NCI-H187 treated with DMSO at 0.1 percent for 48 hours (cell line): ENCODE measurements around the gene IGDCC3.
"Not testable (repeated sequence)": the region's sequence is repeated elsewhere in the genome, so short reads cannot be mapped to it uniquely, and the experiment has no call there.

Source experiments
- DNase-seq: peaks from one replicate; lab custom pipeline; 2025; lab: John Stamatoyannopoulos, UW

IGDCC3 gene

DNA sequence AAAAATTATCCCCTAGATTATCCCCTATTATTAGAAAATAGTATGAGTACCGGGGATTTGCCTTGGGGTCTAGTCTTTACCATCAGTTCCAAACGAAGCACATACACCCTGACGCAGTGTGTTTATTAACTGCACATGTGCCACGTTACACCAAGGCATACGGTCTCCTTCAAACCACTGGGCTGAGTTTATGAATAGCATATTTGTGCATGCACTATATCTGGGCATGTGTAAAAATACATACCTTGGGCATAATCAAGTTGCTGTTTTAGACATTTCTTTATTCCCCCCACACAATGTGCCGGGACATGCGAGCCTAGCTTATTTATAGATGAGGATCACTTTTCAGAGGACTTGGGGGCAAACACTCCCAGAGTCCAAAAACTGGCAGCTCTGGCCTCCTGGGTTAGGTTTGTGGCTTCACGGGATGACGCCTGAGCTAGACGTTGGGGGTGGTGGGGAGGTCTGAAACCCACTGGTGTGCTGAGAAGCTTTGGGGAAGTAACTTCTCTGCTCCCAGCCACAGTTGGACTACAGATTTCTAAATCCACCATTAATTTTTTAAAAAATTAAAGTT, 28.7 kb upstream of the IGDCC3 start:
- DNase-seq, result no peak

DNA sequence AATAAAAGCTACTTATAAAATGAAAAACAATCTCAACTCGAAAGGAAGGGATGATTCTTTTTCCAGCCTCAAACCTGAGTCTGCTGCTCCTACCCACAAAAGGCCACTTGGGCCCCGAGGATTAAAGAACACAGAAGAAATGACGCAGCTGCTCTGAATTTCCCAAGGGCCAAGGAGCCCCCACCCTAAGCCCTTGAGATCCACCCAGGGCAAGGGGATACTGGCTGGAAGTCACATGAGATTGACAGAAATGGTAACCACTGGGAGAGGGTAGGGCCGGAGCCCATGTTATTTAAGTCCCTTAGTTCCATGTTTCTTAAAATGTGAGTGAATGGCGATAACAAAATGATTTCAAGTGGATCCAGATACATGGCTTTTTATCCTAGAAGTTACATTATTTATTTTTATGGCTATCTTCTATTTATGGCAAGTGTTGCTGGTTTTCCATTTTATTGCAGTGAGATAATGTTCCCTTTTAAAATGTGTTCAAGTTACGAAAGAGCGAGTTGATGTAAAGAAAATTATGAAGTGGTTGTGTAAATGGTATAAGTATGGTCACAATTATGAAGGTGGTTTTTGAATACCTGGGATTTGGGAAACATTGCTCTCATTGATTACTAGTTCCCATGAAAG, 28.1 kb upstream of the IGDCC3 start:
- DNase-seq, result no peak

DNA sequence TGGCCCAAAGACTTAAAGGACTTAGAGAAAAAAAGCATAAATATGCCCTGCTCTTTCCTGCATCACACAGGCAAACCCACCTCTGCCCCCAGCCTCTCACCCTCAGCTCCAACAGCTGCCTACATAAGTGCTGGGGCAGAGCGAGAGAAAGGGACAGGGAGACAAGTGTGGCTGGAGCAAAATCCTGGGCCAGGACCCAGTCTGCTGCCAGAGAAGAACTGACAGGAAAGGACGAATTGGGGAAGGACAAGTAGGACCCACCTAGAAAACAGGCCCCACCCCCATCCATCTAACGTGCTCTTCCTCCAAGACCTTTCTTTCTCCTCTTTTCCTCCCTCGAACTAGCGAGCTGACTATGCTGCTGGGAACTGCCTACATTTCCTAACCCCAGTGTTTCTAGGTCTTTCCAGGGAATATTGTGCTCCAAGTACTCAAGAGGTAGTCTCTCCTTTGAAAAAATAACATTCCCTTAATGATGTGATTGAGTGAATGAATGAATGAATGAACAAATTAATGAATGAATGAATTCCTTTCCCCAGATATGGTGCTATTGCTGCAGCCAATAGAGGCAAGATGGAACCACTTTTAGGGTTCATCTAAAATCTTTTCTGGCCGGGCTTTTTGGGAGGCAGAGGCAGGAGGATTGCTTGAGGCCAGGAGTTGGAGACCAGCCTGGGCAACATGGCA, 26.5 kb upstream of the IGDCC3 start:
- DNase-seq, result no peak

DNA sequence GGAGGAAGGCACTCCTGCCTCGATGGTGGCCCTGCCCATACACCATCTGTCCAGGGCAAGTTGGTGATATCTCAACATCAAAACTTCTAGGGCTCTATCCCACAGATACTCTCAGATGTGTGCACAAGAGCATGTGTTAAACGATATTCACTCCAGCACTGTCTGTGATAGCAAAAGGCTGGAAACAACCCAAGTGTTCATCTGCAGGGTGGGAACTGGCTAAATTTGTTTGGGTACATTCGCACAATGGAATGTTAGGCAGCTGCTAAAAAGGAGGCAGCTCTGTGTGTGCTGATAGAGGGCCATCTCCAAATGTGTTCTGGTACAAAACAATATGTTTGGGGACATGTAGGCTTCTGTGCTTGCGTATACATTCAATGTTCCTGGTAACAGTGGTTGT, 25.2 kb upstream of the IGDCC3 start:
- DNase-seq, result no peak

DNA sequence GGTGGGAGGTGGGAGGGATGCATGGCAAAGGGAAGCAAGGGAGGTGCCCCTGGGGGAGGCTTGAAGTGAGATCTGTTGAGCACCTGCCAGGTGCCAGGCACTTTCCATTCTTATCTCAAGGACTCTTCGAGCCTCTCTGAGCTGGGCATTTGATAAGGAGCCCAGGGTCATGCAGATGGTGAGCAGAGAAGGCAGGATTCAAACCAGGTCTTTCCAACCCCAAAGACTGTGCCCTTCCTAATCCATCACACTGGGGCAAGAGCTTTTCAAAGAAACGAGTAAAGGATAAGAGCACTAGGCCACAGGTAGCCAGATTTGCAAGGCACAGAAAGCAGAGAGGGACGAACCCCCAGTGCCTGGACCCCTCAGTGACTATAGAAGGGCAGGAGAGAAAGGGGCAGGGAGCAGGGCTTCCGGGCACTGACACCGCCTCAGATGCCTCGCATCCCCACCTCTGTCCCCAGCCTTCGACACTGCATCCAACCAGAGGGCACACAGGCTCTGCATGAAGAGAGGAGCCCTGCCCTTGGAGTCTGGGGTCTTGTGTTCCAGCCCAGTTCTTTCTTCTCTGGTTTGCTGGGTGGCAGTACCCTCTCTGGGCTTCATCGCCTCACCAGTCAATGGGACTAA, 23.9 kb upstream of the IGDCC3 start:
- no peak for DNase-seq

DNA sequence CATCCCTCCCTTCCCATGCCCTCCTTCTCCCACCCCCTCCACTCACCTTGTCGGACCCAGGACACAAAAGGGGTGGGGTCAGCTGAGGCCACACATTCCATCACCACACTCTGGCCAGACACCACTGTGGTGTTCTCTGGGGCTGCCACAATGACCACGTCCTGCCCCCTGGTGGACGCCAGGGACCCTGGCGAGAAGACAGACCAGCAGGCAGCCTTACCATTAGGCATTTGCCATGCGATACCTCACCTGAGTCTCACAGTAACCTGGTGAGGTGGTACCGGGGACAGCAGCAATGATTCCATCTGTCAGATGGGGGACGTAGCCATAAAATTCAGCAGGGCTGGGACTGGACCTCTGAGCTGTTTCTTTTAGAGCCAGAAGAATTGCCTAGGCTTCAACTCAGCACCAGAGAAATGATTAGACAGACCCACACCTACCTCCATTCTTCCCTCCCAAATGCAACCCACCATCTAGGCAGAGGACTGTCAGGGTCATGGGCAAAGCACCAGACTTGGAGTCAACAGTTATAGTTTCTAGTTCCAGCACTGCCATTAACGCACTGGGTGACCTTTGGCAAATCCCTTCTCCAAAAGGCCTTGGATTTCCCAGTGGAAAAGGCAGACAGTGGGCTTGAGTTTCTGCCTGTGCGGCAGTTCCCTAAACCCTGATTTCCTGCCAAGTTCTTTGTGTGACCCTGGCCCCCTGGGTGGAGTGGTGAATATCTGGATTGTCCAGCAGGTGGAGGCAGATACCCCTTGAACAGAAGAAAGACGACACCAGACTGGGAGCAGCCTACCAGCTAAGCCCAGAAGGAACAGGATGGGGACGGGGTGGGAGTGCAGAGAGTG, 23.2 kb upstream of the IGDCC3 start:
- peak; percentile 7 for DNase-seq

DNA sequence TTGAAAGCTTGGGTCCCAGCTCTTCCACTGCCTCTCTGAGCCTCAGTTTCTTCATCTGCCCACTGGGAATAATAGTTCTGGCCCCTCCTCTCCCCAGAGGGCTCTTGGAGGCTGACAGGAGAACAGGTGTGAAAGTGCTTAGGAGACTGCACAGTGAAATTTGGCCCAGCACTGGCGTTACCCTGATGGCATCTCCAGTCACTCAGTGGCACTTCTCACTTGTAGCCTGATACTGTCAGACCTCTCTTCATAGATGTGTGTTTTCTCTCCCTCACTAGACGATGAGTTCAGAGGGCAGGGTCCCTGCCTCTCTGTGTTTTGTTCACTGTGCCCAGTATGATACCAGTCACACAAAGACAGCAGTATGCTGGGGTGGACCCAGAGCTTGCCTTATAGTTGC, 22.2 kb upstream of the IGDCC3 start:
- DNase-seq, result no peak

DNA sequence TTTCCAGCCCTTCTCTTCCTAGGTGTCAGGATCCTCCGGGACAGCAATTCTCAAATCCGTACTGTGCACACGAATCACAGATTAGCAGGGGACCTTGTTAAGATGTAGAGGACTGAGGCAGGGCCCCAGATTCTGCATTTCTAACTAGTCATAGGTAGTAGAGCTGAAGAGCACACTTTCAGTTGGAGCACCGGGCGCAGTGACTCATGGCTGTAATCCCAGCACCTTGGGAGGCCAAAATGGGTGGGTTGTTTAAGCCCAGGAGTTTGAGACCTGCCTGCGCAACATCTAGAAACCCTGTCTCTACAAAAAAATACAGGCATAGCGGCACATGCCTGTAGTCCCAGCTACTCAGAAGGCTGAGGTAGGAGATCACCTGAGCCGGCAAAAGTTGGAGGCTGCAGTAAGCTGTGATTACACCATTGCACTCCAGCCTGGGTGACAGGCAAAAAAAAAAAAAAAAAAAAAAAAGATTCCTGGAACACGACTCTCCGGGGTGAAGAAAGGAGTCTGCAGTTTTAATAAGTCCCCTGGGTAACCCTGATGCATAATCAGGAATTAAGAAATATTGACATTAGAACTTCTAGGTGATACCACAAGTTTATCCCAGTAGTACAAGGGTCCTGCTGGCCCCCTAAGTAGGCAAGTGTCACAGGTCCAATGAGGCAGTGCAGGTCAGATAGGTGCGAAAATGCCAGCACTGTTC, 21.4 kb upstream of the IGDCC3 start:
- no peak for DNase-seq

DNA sequence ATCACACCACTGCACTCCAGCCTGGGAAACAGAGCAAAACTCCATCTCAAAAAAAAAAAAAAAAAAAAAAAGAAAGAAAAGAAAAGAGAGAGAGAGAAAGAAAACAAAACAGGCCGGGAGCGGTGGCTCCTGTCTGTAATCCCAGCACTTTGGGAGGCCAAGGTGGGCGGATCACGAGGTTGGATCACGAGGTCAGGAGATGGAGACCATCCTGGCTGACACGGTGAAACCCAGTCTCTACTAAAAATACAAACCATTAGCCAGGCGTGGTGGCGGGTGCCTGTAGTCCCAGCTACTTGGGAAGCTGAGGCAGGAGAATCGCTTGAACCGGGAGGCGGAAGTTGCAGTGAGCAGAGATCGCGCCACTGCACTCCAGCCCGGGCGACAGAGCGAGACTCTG, 20.7 kb upstream of the IGDCC3 start:
- DNase-seq, result not testable (repeated sequence)

DNA sequence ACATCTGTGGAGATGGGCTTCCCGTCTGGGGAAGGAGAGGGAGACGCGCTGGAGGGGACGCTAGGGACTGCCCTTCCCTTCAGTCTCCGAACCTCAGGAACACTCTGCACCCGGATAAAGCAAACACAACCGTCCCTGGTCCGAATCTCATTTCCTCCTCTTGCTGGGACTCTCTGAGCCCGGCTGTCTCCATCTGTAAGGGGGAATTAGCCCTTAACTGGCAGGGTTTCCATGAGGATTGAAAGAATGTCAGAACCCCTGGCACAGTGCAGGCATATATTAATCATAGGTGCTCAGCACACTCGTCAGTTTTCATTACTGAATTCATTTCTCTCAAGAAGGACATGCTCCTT, 19.1 kb upstream of the IGDCC3 start:
- no peak for DNase-seq

DNA sequence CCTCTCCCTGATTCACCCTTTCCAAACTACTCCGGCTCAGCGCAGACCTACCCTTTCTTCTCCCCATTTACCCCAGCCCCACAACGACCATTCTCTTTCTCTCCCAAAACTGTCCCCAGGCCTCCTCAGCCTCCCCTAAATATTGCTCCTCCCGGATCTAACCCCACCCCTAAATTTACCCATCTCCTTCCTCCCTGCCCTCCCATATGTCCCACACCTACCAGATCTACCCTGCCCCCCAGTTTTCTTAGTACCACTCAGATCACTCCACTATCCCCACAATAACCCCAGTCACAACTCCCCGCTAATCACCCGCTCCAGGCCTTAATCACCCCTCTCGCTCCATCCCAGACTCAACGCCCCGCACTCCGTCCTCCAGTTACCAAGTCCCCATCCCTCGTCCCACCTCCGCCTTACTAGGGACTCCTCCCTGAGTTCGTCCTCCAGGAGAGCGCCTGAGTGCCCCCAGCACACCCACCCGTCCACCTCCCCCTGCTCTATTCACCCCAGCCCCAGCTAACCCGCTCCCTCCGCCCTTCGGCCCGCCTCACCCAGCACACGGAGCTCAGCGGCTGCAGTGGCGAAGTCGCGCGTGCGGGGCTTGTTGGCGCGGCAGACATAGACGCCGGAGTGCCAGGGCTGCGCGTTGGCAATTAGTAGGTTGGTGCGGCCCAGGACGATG, 18.6 kb upstream of the IGDCC3 start:
- DNase-seq, result no peak

DNA sequence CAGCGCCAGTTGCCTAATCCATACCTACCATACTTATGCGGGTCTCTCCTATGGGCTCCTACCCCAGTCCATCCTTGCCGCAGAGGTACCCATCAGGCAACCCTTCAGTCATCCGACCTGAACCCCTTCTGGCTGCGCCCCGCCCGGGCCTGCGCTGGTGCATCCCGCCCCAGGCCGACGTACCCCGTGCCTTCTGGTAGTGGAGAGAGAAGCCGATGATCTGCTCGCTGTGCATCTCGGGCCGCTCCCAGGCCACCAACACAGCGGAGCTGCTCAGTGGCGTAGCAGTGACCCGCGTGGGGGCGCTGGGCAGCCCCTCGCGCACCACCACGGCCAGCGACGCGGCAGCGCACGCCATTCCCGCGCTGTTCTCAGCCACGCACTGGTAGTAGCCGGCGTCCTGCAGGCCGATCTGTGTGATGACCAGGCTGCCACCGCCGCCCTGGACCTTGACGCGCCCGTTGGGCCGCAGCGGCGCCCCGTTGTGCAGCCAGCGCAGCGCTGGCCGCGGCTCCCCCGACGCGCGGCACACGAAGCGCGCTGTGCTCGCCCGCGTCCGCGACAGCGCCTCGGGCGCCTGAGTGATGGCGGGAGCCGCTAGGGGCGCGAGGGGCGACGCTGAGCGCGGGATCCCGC, 17.9 kb upstream of the IGDCC3 start:
- no peak for DNase-seq

DNA sequence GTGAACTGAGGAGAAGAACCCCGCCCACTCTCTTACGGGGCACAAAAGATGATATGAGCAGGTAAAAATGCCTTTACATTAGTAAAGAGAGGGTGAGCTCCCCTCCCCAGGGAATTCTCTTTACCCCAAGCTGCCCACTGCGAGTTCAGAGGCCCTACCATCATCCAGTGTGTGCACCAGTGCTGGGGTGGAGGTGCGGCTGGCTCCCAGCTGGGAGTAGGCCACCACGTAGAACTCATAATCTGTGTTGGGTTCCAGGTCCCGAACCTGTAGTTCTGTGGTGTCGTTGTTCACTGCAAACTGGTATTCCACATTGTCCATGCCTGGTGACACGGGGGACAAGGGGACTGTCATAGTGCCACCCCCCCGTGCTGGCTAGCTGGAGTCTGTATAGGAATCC, 17.1 kb upstream of the IGDCC3 start:
- no peak for DNase-seq

DNA sequence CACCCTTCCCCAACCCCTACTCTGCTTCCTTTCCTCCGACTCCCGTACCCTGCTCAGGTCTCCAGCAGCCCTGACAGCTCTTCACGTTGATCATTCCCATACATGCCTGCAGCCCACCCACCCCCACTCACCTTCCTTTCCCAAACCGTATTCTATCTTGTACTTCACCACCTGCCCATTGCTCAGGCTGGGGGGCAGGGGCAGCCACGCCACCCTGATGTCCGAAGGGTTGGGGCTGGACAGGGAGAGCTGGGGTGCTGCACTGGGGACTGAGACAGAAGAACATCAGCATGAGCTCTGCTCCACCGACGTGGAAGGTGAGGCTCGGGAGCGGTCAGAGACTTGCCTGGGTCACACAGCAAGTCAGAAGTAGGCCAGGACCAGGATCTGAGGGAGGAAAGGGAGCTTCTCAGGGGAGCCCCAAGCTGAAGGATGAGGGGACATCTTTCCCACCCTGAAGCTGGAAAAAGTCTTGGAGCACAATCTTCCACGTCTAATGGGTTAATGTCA, 16.5 kb upstream of the IGDCC3 start:
- no peak for DNase-seq

DNA sequence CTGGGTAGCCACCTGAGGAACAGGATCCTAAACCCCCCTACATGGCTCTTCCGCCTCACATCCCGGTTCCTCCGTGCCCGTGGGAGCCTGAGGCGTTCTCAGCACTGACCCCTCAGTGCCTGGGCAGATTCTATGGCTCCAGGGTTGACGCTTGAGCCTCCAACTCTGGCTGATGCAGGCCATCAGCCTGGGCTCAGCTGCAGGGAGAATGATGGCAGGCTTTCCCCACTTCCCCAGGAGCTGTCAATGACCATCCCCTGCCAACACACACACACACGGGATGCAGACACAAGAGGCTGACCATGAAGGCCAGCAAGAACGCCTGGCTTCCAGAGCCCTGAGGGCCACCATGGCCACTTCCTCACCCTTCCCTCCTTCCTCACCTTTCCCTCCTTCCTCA, 15.8 kb upstream of the IGDCC3 start:
- no peak for DNase-seq

DNA sequence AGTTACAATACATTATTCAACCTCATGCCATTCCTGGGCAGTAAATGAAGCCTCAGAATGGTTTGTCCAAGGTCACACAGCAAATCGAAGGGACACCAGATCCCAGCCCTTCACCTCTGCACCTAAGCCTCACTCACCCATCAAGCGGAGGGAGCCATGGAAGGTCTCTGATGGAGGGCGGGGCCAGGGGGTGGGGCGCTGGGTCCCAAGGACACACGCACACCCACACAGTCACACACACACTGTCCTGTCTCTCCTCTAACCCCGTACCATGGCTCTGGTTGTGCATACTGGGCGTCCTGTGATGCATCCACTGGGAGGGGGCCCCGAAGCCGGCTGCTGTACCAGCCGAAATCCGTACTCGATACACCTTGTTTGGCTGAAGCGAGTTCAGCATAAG, 15.3 kb upstream of the IGDCC3 start:
- DNase-seq, result no peak

DNA sequence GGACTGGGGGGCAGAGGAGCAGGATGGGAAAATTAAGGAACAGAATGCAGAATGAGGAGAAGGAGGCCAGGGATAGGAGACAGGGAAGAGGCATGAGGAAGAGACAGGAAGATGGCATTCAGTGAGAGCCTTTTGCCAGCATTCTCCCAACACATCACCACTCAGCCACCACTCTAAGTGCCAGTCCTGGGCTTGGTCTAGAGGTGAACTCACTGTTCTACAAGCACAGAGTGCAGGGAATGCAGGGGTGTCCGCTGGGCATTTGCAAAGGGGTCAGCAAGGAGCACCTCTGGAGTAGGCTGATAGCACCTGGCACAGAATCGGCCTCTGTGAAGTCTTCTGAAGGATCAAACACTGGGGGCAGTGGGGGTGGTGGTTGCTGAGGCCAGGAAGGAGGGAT, 14.6 kb upstream of the IGDCC3 start:
- DNase-seq, result no peak

DNA sequence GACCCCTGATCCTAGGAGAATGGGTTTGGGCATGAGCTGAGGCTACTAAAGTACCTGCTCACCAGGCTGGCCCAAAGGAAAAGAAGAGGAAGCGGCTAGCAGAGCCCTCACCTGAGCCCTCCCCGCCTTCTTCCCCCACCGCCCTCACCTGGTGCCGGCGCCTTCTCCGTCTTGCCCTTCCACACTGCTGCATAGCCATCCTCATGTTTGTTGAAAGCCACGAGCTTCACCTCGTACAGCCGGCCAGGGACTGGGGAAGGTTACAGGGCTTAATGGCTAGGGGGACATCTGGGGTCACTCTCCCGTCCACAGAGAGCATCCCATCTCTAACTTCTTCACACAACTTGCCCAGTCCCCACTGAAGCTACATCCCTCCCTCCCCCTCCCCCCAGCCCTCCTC, 13.9 kb upstream of the IGDCC3 start:
- DNase-seq, result no peak

DNA sequence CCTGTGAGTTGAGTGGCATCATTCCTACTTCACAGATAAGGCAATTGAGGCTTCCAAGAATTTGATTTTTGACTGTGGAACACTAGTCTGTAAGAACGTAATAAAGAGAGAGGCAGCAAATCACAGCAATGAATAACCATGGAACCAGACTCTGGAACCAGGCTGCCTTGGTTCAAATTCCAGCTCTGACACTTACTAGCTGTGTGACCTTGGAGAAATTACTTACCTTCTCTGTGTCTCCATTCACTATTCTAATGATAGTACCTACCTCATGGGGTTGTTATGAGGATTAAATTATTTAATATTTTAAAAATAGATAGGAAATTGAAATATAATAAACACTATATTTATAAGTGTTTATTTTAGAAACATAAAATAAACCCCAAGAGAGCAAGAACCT, 12.6 kb upstream of the IGDCC3 start:
- DNase-seq, result no peak

DNA sequence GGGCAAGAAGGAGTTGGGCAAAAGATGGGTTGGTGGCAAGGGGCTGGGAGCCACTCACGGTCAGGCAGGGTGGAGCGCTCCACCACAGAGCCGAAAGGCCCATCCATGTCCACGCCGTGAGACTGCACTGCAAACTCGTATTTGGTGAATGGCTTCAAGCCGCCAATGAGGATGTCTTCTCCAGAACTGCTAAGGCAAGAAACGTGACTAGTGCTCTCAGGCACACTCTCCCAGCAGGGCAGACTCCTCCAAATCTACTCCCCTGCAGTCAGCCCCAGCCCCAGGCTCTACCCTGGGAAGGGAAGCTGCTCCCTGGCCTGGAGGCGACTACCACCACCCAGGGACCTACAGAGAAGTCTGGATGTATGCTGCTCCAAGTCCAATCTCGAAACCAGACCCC, 11.4 kb upstream of the IGDCC3 start:
- no peak for DNase-seq
